Measurements from ENCODE around the gene CRY2. TPM values are rescaled to one million over a fixed set of nuclear protein-coding genes. Genes with fewer than 3 reads are reported as not detected.

Gene CRY2
- total and polyA plus RNA-seq, 2 of the 13 experiments (the other 11 are each of a cell fraction or from before 2014, with no cell fraction given), result 10.1 to 12.2 TPM

- TF ChIP-seq TFDP1 (CRISPR knock-in tag; IDR thresholded peaks at IDR 0.05; ENCODE audit: borderline replicate concordance), result no peak
- no peak for TF ChIP-seq ARNT2 (CRISPR knock-in tag; IDR thresholded peaks at IDR 0.05; ENCODE audit: low read depth)
- no peak for TF ChIP-seq GPN1 (CRISPR knock-in tag; IDR thresholded peaks at IDR 0.05; ENCODE audit: borderline replicate concordance)
- TF ChIP-seq NR2C2 (CRISPR knock-in tag; IDR thresholded peaks at IDR 0.05; ENCODE audit: borderline replicate concordance), result no peak
- TF ChIP-seq ZNF615 (CRISPR knock-in tag; IDR thresholded peaks at IDR 0.05; ENCODE audit: borderline replicate concordance), result no peak
- TF ChIP-seq TBX3 (IDR thresholded peaks at IDR 0.05; ENCODE audit: borderline replicate concordance), result no peak
- TF ChIP-seq PAF1 (CRISPR knock-in tag; IDR thresholded peaks at IDR 0.05), result no peak
- TF ChIP-seq TARDBP (CRISPR knock-in tag; IDR thresholded peaks at IDR 0.05), result no peak
- no peak for TF ChIP-seq ZBTB2 (CRISPR knock-in tag; IDR thresholded peaks at IDR 0.05; ENCODE audit: low read depth)
- TF ChIP-seq, protein P1, sequence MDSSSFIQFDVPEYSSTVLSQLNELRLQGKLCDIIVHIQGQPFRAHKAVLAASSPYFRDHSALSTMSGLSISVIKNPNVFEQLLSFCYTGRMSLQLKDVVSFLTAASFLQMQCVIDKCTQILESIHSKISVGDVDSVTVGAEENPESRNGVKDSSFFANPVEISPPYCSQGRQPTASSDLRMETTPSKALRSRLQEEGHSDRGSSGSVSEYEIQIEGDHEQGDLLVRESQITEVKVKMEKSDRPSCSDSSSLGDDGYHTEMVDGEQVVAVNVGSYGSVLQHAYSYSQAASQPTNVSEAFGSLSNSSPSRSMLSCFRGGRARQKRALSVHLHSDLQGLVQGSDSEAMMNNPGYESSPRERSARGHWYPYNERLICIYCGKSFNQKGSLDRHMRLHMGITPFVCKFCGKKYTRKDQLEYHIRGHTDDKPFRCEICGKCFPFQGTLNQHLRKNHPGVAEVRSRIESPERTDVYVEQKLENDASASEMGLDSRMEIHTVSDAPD (CRISPR knock-in tag; IDR thresholded peaks at IDR 0.05), result no peak
- TF ChIP-seq TFE3 (CRISPR knock-in tag; IDR thresholded peaks at IDR 0.05), result peak; percentile 36; the same call in 1 of the 2 replicates
- TF ChIP-seq ZNF761 (CRISPR knock-in tag; conservative IDR thresholded peaks at IDR 0.05), result no peak
- TF ChIP-seq, protein P2, sequence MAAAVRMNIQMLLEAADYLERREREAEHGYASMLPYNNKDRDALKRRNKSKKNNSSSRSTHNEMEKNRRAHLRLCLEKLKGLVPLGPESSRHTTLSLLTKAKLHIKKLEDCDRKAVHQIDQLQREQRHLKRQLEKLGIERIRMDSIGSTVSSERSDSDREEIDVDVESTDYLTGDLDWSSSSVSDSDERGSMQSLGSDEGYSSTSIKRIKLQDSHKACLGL (CRISPR knock-in tag; IDR thresholded peaks at IDR 0.05), result peak; percentile 62; the same call in 1 of the 2 replicates
- peak; percentile 73 for TF ChIP-seq KDM2A (CRISPR knock-in tag; IDR thresholded peaks at IDR 0.05; ENCODE audit: borderline replicate concordance, low read depth)
- no peak for TF ChIP-seq MAZ (IDR thresholded peaks at IDR 0.05; ENCODE audit: borderline replicate concordance, low read depth, low read length)
- 0 out of 2 replicates have a peak, but pooled peaks have one; percentile 60 for TF ChIP-seq MAZ (CRISPR knock-in tag; IDR thresholded peaks at IDR 0.05; ENCODE audit: low read depth)
- TF ChIP-seq HNRNPH1 (optimal IDR thresholded peaks at IDR 0.05; ENCODE audit: low read depth, low read length), result no peak
Measured at GRCh38 chr11:45885274-45885920, 38.1 kb downstream of the CRY2 start, which contains the start of gene MAPK8IP1 (continued).

Measured in HepG2 (cell line).